Ishikawa (cell line): ENCODE results near the gene PDE3A.

Experiments
- CEBPB ChIP-seq: IDR thresholded peaks from 2 replicates; pipeline ENCODE4 v1.6.1; 2012
- CREB1 ChIP-seq: IDR thresholded peaks from 2 replicates; pipeline ENCODE4 v1.6.1; 2012; ENCODE audit warnings: low read depth
- EGR1 ChIP-seq: IDR thresholded peaks from 2 replicates; pipeline ENCODE4 v1.6.1; 2012
- EP300 ChIP-seq: IDR thresholded peaks from 2 replicates; pipeline ENCODE4 v1.6.1; 2012; ENCODE audit warnings: borderline replicate concordance
- FOXM1 ChIP-seq: IDR thresholded peaks from 2 replicates; pipeline ENCODE4 v1.6.1; 2012; ENCODE audit warnings: low read depth, borderline replicate concordance
- NFIC ChIP-seq: IDR thresholded peaks from 2 replicates; pipeline ENCODE4 v1.6.1; 2012
- RAD21 ChIP-seq: IDR thresholded peaks from 2 replicates; pipeline ENCODE4 v1.6.1; 2012; ENCODE audit warnings: low read depth
- TAF1 ChIP-seq: IDR thresholded peaks from 2 replicates; pipeline ENCODE4 v1.6.1; 2012; ENCODE audit warnings: low read depth, mild to moderate bottlenecking
- TCF12 ChIP-seq: IDR thresholded peaks from 2 replicates; pipeline ENCODE4 v1.6.1; 2012; ENCODE audit warnings: low read depth
- TEAD4 ChIP-seq: IDR thresholded peaks from 2 replicates; pipeline ENCODE4 v1.6.1; 2012
- USF1 ChIP-seq: IDR thresholded peaks from 2 replicates; pipeline ENCODE4 v1.6.1; 2012
- YY1 ChIP-seq: IDR thresholded peaks from 2 replicates; pipeline ENCODE4 v1.6.1; 2012; ENCODE audit warnings: low read depth
- ZBTB7A ChIP-seq: IDR thresholded peaks from 2 replicates; pipeline ENCODE4 v1.6.1; 2012; ENCODE audit warnings: low read depth
- TF ChIP-seq, protein P1 (sequence below): IDR thresholded peaks from 2 replicates; pipeline ENCODE4 v1.6.1; 2012
- TF ChIP-seq, protein P2 (sequence below): IDR thresholded peaks from 2 replicates; pipeline ENCODE4 v1.6.1; 2012; ENCODE audit warnings: low read depth, mild to moderate bottlenecking

Gene PDE3A

GRCh38 chr12:20491290-20491689, 123.0 kb downstream of the PDE3A start:
- TF ChIP-seq TEAD4: no peak
- TF ChIP-seq RAD21: no peak
- TF ChIP-seq TCF12: no peak

GRCh38 chr12:20492251-20492760, 124.0 kb downstream of the PDE3A start:
- TF ChIP-seq RAD21 (no peak), TCF12 (no peak), CEBPB (no peak), USF1 (no peak), TEAD4 (no peak), YY1 (no peak), FOXM1 (no peak), EP300 (no peak), CREB1 (no peak), EGR1 (no peak), TAF1 (no peak)
- TF ChIP-seq, protein P1, sequence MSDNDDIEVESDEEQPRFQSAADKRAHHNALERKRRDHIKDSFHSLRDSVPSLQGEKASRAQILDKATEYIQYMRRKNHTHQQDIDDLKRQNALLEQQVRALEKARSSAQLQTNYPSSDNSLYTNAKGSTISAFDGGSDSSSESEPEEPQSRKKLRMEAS: no peak
- TF ChIP-seq, protein P2, sequence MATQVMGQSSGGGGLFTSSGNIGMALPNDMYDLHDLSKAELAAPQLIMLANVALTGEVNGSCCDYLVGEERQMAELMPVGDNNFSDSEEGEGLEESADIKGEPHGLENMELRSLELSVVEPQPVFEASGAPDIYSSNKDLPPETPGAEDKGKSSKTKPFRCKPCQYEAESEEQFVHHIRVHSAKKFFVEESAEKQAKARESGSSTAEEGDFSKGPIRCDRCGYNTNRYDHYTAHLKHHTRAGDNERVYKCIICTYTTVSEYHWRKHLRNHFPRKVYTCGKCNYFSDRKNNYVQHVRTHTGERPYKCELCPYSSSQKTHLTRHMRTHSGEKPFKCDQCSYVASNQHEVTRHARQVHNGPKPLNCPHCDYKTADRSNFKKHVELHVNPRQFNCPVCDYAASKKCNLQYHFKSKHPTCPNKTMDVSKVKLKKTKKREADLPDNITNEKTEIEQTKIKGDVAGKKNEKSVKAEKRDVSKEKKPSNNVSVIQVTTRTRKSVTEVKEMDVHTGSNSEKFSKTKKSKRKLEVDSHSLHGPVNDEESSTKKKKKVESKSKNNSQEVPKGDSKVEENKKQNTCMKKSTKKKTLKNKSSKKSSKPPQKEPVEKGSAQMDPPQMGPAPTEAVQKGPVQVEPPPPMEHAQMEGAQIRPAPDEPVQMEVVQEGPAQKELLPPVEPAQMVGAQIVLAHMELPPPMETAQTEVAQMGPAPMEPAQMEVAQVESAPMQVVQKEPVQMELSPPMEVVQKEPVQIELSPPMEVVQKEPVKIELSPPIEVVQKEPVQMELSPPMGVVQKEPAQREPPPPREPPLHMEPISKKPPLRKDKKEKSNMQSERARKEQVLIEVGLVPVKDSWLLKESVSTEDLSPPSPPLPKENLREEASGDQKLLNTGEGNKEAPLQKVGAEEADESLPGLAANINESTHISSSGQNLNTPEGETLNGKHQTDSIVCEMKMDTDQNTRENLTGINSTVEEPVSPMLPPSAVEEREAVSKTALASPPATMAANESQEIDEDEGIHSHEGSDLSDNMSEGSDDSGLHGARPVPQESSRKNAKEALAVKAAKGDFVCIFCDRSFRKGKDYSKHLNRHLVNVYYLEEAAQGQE: no peak

- TF ChIP-seq, protein P1: no peak
- no peak for TF ChIP-seq TCF12
- no peak for TF ChIP-seq ZBTB7A
- no peak for TF ChIP-seq CEBPB
- TF ChIP-seq EP300: no peak
- TF ChIP-seq RAD21: no peak
- no peak for TF ChIP-seq EGR1
- no peak for TF ChIP-seq TAF1
Measured at GRCh38 chr12:20493934-20494333, 125.6 kb downstream of the PDE3A start.

DNA sequence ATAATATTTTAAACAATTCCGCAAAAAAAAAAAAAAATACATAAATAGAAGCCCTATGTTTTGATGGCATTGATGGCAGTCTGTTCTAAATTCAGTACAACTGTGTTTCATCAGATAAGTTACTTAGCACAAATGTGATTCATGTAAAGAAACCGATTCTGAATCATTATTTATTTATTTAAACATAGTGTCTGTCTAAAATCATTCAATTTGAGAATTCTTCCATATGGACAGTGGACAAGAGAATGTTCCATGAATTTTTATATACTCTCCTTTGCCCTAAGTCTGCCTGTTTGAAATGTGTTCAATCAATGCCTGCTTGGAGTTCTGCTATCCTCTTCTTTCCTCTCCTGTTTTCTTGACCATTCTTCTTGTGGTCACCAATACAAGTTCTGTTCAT, 126.5 kb downstream of the PDE3A start:
- TF ChIP-seq, protein P1: no peak
- no peak for TF ChIP-seq CEBPB
- no peak for TF ChIP-seq RAD21
- TF ChIP-seq EGR1: no peak
- TF ChIP-seq ZBTB7A: no peak
- no peak for TF ChIP-seq USF1
- TF ChIP-seq, protein P2: no peak
- TF ChIP-seq TCF12: no peak
- no peak for TF ChIP-seq FOXM1
- TF ChIP-seq TAF1: no peak
- no peak for TF ChIP-seq TEAD4
- TF ChIP-seq EP300: no peak

GRCh38 chr12:20495997-20496396, 127.7 kb downstream of the PDE3A start:
- TF ChIP-seq YY1: no peak
- no peak for TF ChIP-seq ZBTB7A
- no peak for TF ChIP-seq RAD21
- no peak for TF ChIP-seq FOXM1
- no peak for TF ChIP-seq USF1
- TF ChIP-seq, protein P1: no peak
- no peak for TF ChIP-seq TAF1
- TF ChIP-seq NFIC: no peak
- TF ChIP-seq EGR1: no peak
- no peak for TF ChIP-seq TCF12
- no peak for TF ChIP-seq CEBPB
- no peak for TF ChIP-seq EP300
- TF ChIP-seq, protein P2: no peak
- TF ChIP-seq TEAD4: no peak
- no peak for TF ChIP-seq CREB1
